Activated CD8-positive, alpha-beta memory T cell treated with anti-CD3 and anti-CD28 coated beads for 4 hours (primary cell): Measurements from ENCODE around the gene TEX2.

ENCODE experiments used
- DNase-seq, 2 donors: peaks; one replicate each; pipeline ENCODE4 v3.0.0-alpha.2; 2020; ENCODE audit warnings: low read depth in 2 of 2

TEX2 gene

DNA sequence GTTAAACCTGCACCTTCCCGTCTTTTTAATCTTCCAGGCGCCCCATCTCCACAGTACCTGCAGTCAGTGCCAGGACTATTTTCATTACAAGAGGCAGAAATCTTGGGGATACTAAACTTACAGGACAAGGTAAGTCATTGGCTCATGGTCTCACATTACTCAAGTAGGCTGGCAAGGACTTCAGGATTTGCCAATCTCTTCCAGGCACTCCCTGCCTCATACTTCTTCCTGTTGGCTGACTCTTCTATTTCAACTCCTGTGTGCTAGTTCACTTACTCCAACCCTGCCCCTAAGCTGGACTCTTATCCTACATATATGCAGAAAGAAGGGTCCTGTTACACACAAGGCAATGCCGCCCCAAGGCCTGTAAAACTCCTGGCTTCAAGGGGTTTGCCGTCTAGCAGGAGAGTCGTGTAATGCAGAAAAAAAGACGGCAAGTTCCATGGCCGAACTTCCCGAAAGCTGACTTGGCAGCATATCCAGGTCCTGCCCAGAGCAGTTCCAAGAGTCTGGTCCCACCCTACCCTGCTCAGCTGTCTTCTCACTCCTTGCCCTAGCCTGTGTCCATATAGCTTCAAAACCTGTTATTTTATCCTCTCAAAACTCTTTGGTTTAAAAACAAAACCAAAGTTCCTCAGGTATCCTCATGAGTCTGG lies 147.9 kb downstream of the TEX2 start:
- no peak for DNase-seq

DNA sequence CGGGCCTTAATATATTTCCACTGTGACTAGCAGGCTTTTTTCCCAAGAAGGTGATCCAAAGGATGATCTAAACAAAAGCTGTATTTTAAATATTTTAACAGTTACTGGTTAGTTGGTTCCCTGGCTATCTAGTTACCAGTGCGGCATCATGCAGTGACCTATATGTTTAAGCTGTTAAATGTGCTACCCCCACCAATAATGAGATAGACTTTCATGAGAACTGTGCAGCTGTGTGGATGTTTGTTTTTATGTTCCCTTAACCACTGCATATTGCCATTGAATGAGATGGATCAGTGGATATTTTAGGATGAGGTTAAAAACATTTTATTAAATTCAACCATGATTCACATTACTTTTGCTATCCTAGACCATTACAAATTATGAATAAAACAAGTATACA lies 150.1 kb downstream of the TEX2 start:
- no peak for DNase-seq

DNA sequence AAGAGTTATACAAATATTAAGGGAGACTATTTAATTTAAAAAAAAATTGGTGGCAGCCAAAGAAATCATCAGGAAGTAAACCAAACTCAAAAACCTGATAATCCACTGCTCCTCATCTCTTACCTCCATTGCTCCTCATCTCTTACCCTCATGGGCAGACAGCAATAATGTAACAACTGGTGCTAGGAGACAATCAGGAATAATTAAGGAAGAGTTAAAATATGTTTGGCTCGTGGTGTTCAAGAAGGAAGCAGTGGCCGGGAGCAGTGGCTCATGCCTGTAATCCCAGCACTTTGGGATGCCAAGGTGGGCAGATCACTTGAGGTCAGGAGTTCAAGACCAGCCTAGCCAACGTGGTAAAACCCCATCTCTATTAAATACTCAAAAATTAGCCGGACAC lies 151.2 kb downstream of the TEX2 start:
- no peak for DNase-seq

DNA sequence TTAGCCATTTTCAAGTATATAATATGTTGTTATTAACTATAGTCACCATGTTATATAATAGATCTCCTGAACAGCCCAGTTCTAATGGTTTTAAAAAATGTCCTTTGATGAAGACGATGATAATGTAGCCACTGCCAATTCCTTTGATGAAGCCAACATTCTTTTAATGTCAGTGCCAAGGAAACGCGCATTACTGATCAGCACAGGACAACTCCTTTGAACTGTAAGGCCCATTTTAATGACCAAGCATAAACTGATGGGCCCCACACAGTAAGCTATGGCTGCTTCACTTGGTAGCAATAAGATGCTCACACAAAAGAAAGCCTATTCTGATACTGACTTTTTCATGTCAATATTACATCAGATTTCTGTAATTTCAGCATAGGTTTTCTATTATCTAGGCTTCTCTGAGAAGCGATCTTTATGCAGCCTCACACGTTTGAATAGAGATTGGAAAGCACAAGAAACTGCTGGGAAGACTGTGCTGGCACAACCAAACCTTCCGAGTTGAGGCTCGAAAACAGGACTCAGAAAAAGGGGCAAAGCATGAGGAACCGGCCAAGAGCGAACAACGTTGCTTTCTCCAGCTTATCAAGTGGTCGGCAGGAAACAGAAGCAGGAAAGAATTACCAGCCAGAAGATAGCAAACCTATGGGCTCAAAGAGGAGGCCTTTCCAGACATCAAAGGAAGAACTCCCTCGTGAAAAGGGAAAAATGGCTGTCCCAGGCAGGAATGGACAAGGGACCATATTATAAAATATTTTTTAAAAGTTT lies 152.5 kb downstream of the TEX2 start:
- DNase-seq = no peak

DNA sequence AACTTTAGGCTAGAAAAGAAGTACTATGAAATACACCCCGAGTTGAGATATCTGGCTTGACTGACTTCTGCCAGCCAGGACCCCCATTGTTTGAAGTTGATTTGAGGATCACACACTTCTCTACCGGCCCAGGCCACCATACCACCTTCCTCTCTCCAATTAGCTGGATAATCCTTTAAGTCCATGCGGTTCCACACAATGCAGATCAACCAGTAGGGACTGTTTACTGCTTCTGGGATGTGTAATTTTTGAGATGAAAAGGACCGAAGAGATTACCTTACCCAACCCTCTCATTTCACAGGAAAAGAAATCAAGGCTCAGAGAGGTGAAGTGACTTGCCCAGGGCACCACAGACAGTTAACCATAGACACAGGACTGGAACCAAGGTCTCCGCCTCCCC lies 153.7 kb downstream of the TEX2 start:
- no peak for DNase-seq

DNA sequence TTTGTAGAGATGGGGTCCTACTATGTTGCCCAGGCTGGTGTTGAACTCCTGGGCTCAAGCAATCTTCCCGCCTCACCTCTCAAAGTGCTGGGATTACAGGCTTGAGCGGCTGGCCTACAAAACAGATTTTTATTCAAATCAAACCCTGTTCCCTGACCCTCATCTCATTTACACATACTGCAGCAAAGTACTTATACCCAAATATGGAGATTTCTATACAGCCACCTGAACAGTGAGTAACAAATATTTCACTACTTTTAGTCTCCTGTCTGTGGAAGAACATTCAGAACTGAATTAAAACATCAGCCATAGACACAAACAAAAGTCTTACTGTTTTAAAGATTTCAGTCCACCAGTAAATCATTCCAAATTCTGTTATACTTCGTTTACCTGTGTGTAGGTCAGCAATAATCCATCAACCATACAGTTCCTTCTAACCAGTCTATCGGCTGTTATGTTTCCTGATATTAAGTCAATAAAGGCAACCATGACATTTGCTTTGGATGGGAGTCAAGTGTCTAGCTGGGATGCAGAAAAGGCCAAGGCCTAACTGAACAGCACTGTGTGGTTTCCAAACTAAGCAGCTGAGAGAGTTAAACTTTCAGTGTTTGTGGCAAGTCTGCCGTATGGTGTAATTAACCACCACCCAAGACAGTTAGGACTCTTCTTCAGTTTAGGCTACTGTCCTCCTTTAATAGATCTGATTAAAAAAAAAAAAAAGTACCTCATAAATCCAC lies 155.4 kb downstream of the TEX2 start:
- no peak for DNase-seq

DNA sequence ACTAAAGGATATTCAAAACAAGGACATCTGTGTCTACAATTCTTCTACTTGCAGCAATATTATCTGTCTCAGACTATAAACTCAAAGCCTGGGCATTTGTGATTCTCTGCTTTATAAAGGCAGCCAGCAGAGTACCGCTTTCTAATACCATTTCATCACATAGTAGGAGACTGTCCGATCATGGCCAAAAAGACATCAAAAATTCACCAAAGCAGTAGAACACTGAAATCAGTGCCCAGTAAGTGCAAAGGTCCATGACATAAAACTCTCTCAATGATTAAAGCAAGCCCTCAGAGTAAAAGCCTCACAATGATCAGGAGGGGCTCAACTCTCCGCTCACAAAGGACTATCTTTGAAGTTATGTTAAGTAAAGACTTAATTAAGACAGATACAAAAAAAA lies 156.1 kb downstream of the TEX2 start:
- DNase-seq = no peak

DNA sequence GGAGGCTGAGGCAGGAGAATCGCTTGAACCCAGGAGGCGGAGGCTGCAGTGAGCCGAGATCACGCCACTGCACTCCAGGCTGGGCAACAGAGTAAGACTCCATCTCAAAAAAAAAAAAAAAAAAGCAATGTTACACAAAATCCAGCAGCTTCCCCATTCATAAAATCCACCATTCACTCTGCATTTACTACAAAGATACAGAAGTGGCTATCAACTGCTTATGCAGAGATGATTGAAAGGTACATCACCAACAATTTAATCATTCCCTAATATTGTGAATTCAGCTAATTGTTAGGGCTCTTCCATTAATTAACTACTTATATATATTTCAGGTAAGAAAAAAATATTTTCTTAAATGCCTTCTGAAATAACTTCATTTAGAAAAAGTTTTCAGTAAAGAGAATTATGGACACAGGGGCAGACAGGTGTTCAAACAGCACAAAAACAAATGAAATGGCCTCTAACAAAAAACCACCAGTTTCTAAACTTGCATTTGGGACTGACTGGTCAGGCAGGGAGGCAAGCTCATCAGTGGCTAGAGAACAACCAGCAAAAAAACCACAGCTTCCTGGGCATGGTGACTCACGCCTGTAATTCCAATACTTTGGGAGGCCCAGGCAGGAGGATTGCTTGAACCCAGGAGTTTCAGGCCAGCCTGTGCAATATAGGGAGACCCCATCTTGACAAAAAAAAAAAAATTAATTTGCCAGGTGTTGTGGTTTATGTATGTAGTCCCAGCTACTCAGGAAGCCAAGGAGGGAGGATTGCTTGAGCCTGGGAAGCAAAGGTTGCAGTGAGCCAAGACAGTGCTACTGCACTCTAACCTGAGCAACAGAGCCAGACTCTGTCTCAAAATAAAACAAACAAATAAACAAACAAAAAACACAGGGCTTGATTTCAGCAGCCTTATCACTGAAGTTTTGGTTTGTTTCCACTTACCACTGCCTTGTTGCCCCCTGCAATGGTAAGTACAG lies 159.4 kb downstream of the TEX2 start:
- DNase-seq = no peak

DNA sequence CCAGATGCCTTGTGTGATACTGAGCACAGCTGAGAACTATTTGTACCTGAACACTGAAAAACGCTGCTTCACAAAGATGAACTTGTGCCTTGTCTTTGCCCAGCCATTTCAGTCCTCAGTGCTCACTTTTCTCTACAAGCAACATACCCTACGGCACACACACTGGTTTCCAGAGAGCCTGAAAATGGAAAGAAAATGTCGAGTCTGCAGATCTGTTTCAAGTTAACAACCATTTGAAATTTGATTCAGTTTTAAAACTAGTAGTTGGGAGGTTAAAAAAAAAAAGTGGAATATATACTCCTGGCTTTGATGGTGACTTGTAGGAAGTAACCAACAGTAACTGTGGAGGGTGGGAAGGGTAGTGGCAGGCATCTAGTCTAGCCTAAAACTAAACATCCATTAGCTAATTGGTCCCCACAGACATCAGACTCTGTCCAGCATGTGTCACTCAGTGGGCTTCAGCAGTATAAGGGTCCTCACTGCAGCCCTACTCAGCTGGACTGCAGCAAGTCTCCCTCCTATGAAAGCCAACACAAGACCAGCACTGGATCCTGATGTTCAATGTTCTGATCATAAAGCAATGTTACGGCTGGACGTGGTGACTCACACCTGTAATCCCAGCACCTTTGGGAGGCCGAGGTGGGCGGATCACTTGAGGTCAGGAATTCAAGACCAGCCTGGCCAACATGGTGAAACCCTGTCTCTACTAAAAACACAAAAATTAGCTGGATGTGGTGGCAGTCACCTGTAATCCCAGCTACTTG lies 160.3 kb downstream of the TEX2 start:
- no peak for DNase-seq

DNA sequence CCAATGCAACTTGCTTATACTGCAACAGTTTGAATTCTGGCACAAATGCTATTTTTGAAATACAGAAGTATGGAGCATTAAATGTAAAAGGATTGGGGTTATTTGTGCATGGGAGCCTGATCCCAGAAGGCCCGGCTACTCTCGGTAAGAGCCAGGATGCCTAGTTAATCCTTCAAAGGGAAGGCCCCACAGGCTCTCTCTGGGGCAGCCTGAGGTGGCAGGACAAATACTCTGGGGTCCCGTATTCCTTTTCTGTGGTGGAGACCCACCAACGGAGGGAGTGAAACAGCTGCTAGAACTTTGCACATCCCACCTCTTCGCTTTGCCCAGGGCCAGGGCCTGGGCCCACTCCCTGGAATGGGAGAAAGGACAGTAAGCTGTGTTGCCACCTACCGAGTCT lies 163.5 kb downstream of the TEX2 start:
- DNase-seq = no peak
